GM12801 (cell line): ENCODE measurements around the gene EIF4E3.

Experiments
- CTCF ChIP-seq: IDR thresholded peaks from one replicate; pipeline ENCODE4 v1.5.1; 2011; ENCODE audit warnings: control low read depth; ENCODE audit not compliant: insufficient read length; ENCODE audit errors: extremely low read depth

The EIF4E3 gene

GRCh38 chr3:71754610-71755253 is 29.5 kb upstream of the EIF4E3 start:
- TF ChIP-seq CTCF, result no peak

GRCh38 chr3:71753701-71754609 is 28.8 kb upstream of the EIF4E3 start, which contains the start of gene GPR27:
Gene GPR27 (plus strand): TSS chr3:71753855. CDS start chr3:71754050, 195 bp downstream.
- TF ChIP-seq CTCF, result no peak

GRCh38 chr3:71752831-71753700 is 27.9 kb upstream of the EIF4E3 start:
- no peak for TF ChIP-seq CTCF

GRCh38 chr3:71751602-71752001 is 26.4 kb upstream of the EIF4E3 start:
- no peak for TF ChIP-seq CTCF

GRCh38 chr3:71744738-71745137 is 19.5 kb upstream of the EIF4E3 start:
- TF ChIP-seq CTCF, result no peak

GRCh38 chr3:71742621-71743020 is 17.4 kb upstream of the EIF4E3 start:
- TF ChIP-seq CTCF, result no peak

GRCh38 chr3:71734881-71735280 is 9.7 kb upstream of the EIF4E3 start:
- TF ChIP-seq CTCF, result no peak
